A549 (cell line): ENCODE results near the gene APOM.

Experiments used
- CTCF ChIP-seq: fragments of >200 bp; sonication (Bioruptor Twin); formaldehyde crosslinking; IDR thresholded peaks from 3 replicates; pipeline ENCODE4 v1.5.1; 2016
- MAFK ChIP-seq: fragments of 450-650 bp; IDR thresholded peaks from 2 replicates; pipeline ENCODE4 v1.6.1; 2014; ENCODE audit not compliant: partially characterized antibody
- RAD21 ChIP-seq, 2 experiments: fragments of >200 bp in 1 of 2; sonication (Bioruptor Twin) in 1 of 2; formaldehyde crosslinking in 1 of 2; IDR thresholded peaks in 1 of 2; conservative IDR thresholded peaks in 1 of 2; 2 replicates in 1 of 2; 3 replicates in 1 of 2; pipeline ENCODE4 v1.6.1; 2012 to 2018; ENCODE audit warnings: inconsistent platforms in 1 of 2
- RFX5 ChIP-seq: fragments of 450-650 bp; IDR thresholded peaks from 2 replicates; pipeline ENCODE4 v1.7.1; 2014; ENCODE audit warnings: antibody characterized with exemption, mild to moderate bottlenecking, moderate library complexity
- RNF2 ChIP-seq: fragments of 200-600 bp; sonication (generic); IDR thresholded peaks from 2 replicates; pipeline ENCODE4 v1.6.1; 2016; ENCODE audit warnings: low read depth, mild to moderate bottlenecking, antibody characterized with exemption, moderate library complexity, borderline replicate concordance
- TFCP2L1 ChIP-seq: fragments of 250-450 bp; sonication (Bioruptor Pico); IDR thresholded peaks from 2 replicates; pipeline ENCODE4 v1.5.0; 2021; ENCODE audit warnings: mild to moderate bottlenecking

DNA sequence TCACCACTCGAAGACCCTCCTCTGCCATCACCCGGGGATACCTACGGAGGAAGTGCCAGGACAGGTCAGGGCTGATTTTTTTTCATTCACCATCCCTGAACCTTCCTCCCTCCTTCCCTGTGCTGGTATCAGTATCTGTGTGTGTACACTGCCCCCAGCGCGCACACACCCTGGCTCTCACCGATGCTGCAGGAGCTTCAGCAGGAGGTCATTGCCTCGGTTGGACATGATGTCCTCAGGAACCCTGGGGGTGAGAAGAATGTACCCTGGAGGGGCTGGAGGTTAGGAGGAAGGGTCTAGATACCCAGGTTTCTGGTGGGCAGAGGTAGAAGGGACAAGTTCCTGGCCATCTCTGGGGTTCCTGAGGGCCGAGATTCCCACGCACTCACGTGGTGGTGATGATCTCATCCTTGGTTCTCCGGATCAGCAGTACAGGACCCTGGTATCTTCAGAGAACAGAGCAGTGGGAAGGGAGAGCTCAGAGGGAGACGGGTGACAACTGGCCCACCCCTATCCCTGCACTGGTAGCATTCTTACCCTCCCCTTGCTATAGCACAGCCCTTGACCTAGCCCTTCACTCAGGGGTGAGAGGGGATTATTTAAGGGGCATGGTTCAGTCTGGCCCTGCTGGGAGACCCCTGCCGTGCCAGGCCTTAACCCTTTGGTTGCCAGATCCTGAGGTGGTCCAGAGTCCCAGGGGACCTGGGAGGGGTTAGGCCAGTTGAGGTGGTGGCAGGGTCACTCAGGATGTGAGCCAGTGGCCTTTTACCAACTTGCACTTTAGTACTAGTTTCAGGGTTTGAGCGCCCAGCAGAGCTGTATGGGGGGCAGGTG is 32.4 kb downstream of the APOM start:
- TF ChIP-seq RFX5 (no peak), MAFK (no peak), TFCP2L1 (CRISPR knock-in tag) (no peak), RNF2 (no peak), CTCF (no peak), RAD21 (conservative IDR thresholded peaks at IDR 0.05 in 1 of 2, IDR thresholded peaks at IDR 0.05 in 1 of 2) (no peak)
